HG02840 (cell line): ENCODE results near the gene NDUFAF2.
"Not testable (repeated sequence)": the region's sequence is repeated elsewhere in the genome, so short reads cannot be mapped to it uniquely, and the experiment has no call there.

Experiments
- ATAC-seq: cut with Tn5 transposase; IDR thresholded peaks from one replicate; pipeline ENCODE4 v1.9.1; 2021; ENCODE audit warnings: mild to moderate bottlenecking, moderate library complexity, moderate number of reproducible peaks; ENCODE audit not compliant: unreplicated experiment, low FRiP score

Gene NDUFAF2

DNA sequence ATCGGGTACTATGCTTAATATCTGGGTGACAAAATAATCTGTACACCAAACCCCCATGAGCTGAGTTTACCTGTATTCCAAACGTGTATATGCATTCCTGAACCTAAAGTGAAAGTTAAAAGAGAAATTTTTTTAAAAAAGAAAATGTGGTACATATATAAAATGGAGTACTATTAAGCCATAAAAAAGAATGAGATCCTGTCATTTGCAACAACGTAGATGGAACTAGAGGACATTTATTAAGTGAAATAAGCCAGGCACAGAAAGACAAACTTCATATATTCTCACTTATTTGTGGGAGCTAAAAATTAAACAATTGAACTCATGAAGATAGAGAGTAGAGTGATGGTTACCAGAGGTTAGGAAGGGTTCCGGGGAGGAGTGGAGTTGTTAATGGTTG lies 44.8 kb downstream of the NDUFAF2 start:
- no peak for ATAC-seq

- ATAC-seq = no peak
These were observed 47.9 kb downstream of the NDUFAF2 start for GRCh38 chr5:60992871-60993270.

DNA sequence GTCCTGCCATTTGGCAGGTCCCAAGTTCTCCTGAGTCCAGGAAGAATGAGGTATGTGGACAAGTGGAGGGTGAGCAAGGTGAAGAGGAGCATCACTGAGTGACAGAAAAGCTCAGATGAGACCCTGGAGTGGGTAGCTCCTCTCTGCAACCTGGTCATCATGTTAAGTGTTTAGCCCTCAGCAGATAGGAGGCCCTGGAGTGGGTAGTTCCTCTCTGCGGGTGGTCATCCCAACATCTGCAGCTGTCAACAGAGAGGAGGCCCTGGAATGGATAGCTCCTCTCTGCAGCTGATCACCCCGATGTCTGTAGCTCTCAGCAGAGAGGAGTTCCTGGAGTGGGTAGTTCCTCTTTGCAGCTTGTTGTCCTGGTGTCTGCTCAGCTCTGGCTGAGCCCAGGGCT lies 48.4 kb downstream of the NDUFAF2 start:
- ATAC-seq = no peak

DNA sequence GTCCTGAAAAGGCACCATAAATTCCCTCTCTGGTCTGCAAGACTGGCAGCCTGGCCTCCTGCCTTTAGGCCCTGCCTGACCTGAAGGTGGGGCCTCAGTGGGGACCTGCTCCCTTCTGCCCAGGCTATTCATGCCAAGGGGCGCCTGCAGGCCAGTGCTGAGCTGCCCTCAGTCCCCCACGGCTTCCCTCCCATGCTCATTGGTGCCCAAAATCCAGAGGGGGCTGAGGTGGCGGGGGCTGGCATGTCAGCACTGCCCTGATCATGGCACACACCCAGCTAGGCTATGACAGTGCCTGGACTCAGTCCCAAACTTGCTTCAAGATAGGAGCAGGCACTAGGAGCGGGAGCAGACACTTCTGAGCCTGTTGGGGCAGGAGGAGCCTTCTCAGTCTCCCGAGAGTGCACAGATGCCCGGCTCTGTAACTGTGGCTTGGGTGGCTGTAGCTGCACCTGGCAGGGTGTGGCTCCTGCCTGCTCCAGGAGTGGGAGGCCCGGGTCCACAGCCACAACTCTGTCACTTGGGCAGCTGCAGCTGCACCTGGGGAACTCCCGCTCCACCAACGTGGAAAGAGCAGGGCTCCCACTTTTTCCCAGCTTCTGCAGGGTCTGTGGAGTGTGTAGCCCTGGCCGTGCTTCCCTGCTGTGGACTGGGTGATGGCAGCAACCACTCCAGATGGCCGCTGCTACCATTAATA lies 49.0 kb downstream of the NDUFAF2 start:
- no peak for ATAC-seq

DNA sequence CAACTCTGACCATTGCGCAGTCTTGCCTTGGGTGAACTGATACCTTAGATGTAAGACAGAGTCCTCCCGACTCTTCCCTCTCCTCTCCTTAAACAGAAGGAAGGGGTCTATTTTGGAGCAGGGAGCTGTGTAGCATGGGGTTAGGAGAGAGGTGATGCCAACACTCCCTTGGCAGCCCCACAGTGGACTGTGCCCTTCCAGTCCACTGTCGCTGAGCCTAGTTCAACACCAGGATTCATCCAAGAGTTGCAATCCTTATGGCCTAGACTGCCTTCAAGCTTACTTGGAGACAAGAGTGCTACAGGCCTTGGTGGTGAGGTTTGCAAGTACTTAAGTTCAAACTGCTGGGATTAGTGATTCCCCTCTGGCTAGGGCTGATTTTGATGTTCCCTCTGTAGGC lies 51.4 kb downstream of the NDUFAF2 start:
- ATAC-seq = no peak

DNA sequence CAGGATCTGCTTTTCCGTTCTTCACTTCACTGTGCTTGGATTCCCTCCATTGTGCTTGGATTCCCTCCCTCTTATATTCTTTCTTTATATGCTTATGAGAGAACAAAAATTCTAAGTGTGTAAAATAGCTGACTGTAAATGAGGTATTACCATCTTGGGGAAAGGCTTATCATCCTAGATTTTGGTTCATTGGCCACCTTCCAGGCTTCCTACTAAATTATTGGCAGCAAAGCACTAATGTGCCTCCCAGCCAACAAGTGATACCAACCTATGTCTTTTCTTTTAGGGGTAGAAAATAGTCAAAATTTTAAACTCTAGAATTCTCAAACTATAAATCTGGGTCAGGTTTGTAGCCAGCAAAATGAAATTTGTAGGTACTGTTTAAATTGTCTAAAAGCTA lies 52.7 kb downstream of the NDUFAF2 start:
- no peak for ATAC-seq

DNA sequence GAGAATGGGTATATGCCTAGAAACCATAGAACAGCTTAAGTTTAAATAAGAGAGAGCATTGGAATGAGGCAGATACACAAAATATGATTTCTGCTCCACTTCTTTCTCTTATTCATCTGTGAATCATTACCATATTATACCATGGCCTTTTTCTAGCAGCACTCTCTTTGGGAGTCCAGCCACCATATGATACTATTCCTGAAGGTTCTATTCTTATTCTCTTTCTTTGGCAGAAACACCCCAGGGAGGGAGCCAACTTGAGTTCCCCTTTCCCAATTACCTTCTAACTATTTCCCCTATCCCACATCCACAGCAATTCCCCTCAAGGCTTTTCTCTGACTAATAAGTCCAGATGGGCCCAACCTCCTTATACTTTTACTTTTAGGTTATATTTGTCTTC lies 55.9 kb downstream of the NDUFAF2 start:
- ATAC-seq = no peak

DNA sequence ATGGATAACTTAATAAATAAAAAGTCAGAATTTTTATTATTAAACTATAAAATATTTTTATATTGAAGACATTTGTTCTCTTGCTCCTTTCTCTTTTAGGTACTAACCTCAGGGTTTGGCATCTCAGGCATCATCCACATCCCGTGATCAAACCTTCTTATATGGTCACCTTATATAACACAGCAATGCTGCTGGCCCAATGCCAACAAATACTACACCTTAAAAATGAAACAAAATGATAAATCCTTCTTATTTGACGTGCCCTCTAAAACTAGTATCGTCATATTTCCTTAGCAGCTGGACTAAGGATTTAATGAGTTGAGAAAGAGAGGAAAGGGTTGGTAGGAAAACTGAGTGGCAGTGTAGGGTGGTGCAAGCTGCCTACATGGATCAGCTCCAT lies 56.6 kb downstream of the NDUFAF2 start:
- no peak for ATAC-seq

GRCh38 chr5:61002611-61003355 lies 57.8 kb downstream of the NDUFAF2 start:
- ATAC-seq = no peak

- ATAC-seq = no peak
These were observed 59.4 kb downstream of the NDUFAF2 start for GRCh38 chr5:61004448-61004847.

GRCh38 chr5:61009907-61010306 lies 64.9 kb downstream of the NDUFAF2 start:
- ATAC-seq = no peak

- no peak for ATAC-seq
These were observed 65.8 kb downstream of the NDUFAF2 start for GRCh38 chr5:61010467-61011454.

DNA sequence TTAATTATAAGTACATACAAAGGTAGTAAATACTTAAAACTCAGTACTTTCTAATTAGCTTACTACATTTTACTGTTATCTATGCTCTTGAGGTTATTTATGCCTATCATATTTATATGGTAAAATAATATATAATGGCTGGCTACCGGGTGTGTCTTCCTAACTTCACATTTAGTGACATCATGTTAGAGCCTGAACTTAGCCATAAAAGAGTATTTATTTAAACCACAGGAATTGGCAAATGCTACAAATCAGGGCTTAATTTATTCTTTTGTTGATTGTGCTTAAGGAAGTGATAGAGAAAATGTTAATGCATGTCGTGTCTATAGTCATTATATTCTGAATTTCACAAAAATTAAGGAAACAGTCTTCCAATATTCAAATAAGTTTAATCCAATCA lies 73.1 kb downstream of the NDUFAF2 start:
- ATAC-seq = no peak

- no peak for ATAC-seq
These were observed 74.6 kb downstream of the NDUFAF2 start for GRCh38 chr5:61019642-61020041.

- no peak for ATAC-seq
These were observed 75.4 kb downstream of the NDUFAF2 start for GRCh38 chr5:61020415-61020814.

DNA sequence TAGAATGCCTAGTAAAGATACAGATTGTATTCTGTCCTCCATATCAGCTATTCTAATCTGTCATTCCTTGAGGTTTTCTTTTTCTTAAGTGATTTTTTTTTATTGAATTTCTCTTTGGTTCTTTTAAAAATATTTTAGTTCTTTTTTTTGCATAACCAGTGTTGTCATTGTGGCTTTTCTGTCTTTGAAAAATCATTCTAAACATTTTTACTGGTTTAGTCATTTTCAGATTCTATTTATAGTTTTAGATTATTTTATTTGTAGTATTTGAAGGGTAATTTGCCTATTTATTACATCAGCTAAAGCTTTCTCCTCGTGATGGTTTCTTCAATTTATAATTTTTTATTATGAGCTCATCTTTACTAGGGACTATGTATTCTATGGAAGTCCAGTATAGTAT lies 78.1 kb downstream of the NDUFAF2 start:
- ATAC-seq = no peak

- no peak for ATAC-seq
These were observed 81.0 kb downstream of the NDUFAF2 start for GRCh38 chr5:61026004-61026403.

DNA sequence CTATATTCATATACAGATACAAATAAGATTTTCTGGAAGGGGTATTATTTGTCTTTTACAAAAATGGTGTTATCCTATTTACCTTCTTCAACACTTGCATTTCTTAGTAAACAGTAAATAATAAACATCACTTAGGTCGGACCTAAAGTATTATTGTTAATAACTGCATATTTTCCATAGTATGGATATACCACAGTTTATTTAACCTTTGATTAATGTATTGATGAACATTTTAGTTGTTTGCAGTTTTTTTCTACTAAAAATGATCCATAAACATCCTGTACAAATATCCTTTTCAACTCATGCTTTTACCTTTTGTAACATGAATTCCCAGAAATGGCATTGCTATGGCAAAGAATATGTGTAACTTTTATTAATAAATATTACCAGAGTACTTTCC lies 83.4 kb downstream of the NDUFAF2 start:
- ATAC-seq = no peak

DNA sequence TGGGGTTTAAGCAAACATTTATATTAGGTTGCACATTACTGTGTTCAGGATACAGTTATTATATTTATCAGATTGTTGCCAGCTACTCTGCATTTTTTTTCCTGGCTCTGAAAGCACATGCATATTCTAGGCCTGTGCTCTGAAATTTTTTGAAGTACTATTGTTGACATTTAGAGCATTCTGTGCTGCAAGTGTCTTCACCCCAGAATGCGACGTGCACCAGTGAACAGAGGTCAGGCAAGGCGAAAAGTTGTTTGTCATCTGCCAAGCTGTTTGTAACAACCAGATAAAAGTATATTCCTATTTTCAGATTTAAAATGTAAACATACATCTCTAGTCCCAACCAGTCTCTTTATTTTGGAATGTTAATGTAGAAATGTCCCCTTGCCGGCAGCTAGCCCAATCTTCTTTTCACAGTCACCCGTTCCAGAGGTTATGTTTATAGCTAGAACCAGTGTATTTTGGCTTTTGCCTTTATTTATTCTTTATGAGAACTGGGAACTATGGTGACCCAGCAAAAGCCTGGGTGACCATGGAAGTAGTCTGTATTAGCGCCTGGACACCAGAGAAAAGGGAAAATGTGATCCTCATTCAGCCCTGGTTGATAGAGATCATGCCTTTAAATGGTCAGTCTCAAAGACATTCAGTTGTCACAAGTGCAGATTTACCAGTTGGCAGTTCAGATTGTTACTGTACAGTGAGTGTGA lies 84.6 kb downstream of the NDUFAF2 start:
- no peak for ATAC-seq

GRCh38 chr5:61030163-61030482 lies 85.1 kb downstream of the NDUFAF2 start:
- no peak for ATAC-seq

GRCh38 chr5:61031301-61031700 lies 86.3 kb downstream of the NDUFAF2 start:
- ATAC-seq = not testable (repeated sequence)
